Measurements from ENCODE around the gene DNAL4. TPM values are rescaled to one million over a fixed set of nuclear protein-coding genes. Genes with fewer than 3 reads are reported as not detected.
A peak's percentile ranks its signal among the peaks of the same experiment; 100 is the strongest.
"Not testable (repeated sequence)": the region's sequence is repeated elsewhere in the genome, so short reads cannot be mapped to it uniquely, and the experiment has no call there.

The DNAL4 gene
- total RNA-seq, 1 experiment from 2014 or later, result 8.3 TPM

DNA sequence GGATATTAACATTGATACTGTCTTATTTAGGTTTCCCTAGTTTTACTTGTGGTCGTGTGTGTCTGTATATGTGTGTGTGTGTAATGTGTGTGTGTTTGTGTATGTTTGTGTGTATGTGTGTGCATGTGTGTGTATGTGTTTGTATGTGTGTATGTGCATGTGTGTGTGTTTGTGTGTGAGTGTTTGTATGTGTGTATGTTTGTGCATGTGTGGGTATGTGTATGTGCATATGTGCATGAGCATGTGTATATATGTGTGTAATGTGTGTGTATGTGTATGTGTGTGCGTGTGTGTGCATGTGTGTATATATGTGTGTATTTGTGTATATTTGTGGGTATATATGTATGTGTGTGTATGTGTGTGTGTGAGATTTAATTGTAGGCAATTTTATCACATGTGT, 17.3 kb upstream of the DNAL4 start:
- Histone ChIP-seq H3K27ac (ENCODE audit: insufficient read length, low read depth, low read length) (no peak overlapping the region), H2BK5ac (ENCODE audit: insufficient read length, low read length) (no peak overlapping the region), H2BK20ac (ENCODE audit: low read depth, low read length, poor library complexity, severe bottlenecking) (no peak overlapping the region), H4K20me1 (ENCODE audit: control insufficient read depth, insufficient read depth, insufficient read length) (no peaks in the 10 kb centered on the region), H3K14ac (ENCODE audit: insufficient read depth, low read length) (no peak overlapping the region), H2BK12ac (ENCODE audit: insufficient read length, low read depth, low read length) (no peak overlapping the region), H3K4me2 (ENCODE audit: insufficient read depth, insufficient read length, low read length) (no peak overlapping the region), H3K79me1 (ENCODE audit: insufficient read depth, low read depth, low read length, poor library complexity, severe bottlenecking) (no peaks in the 10 kb centered on the region), H3K4me1 (ENCODE audit: insufficient read depth, low read length) (no peaks in the 10 kb centered on the region), H4K91ac (ENCODE audit: insufficient read length, low read depth, low read length) (no peak overlapping the region), H4K8ac (replicated peaks; ENCODE audit: insufficient read length, low read depth, low read length) (no peak overlapping the region), H3K18ac (ENCODE audit: insufficient read length, low read depth, low read length) (no peak overlapping the region), H4K5ac (ENCODE audit: insufficient read length, low read depth, low read length) (no peak overlapping the region), H2BK15ac (ENCODE audit: low read depth, low read length) (no peak overlapping the region), H3K23ac (ENCODE audit: insufficient read length, low read depth, low read length) (no peak overlapping the region), H3T11ph (ENCODE audit: low read length) (no peak overlapping the region), H3K27me3 (ENCODE audit: insufficient read depth, low read length) (no peaks in the 10 kb centered on the region), H3K9me3 (ENCODE audit: control insufficient read depth, low read depth, low read length) (no peaks in the 10 kb centered on the region), H3K56ac (ENCODE audit: insufficient read length, low read depth, low read length) (no peak overlapping the region), H3K9ac (ENCODE audit: extremely low read depth, insufficient read length, low read length) (no peak overlapping the region), H2AK5ac (ENCODE audit: insufficient read length, low read length) (no peak overlapping the region), H3K4ac (ENCODE audit: low read depth, low read length) (no peak overlapping the region), H2AFZ (ENCODE audit: low read length) (no peak overlapping the region), H3K79me2 (ENCODE audit: insufficient read depth, low read length) (no peaks in the 10 kb centered on the region), H3K23me2 (ENCODE audit: insufficient read length, low read depth, low read length, poor library complexity, severe bottlenecking) (no peaks in the 10 kb centered on the region), H2BK120ac (ENCODE audit: low read depth, low read length, poor library complexity, severe bottlenecking) (no peak overlapping the region)
- no peak for DNase-seq
- TF ChIP-seq, protein P1, sequence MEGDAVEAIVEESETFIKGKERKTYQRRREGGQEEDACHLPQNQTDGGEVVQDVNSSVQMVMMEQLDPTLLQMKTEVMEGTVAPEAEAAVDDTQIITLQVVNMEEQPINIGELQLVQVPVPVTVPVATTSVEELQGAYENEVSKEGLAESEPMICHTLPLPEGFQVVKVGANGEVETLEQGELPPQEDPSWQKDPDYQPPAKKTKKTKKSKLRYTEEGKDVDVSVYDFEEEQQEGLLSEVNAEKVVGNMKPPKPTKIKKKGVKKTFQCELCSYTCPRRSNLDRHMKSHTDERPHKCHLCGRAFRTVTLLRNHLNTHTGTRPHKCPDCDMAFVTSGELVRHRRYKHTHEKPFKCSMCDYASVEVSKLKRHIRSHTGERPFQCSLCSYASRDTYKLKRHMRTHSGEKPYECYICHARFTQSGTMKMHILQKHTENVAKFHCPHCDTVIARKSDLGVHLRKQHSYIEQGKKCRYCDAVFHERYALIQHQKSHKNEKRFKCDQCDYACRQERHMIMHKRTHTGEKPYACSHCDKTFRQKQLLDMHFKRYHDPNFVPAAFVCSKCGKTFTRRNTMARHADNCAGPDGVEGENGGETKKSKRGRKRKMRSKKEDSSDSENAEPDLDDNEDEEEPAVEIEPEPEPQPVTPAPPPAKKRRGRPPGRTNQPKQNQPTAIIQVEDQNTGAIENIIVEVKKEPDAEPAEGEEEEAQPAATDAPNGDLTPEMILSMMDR (conservative IDR thresholded peaks at IDR 0.05), result no peak
- Mint-ChIP-seq H3K27ac (no peak overlapping the region), H3K27me3 (ENCODE audit: low read depth) (peaks cover 33% of the 10 kb centered on the region), H3K4me1 (peaks cover 4 to 11% of the 10 kb centered on the region in 2 experiments; a peak in 3 of 4 replicates), H3K9me3 (peaks cover 14 to 19% of the 10 kb centered on the region in 2 experiments), H3K36me3 (ENCODE audit: insufficient read depth in 1 of 3, low read depth in 3 of 3) (no peaks in the 10 kb centered on the region), H3K4me3 (no peak overlapping the region)
- WGBS (ENCODE audit: extremely low coverage, insufficient read length, low lambda C conversion rate), result 100% methylated on average over 1 of the region's 2 CpGs

DNA sequence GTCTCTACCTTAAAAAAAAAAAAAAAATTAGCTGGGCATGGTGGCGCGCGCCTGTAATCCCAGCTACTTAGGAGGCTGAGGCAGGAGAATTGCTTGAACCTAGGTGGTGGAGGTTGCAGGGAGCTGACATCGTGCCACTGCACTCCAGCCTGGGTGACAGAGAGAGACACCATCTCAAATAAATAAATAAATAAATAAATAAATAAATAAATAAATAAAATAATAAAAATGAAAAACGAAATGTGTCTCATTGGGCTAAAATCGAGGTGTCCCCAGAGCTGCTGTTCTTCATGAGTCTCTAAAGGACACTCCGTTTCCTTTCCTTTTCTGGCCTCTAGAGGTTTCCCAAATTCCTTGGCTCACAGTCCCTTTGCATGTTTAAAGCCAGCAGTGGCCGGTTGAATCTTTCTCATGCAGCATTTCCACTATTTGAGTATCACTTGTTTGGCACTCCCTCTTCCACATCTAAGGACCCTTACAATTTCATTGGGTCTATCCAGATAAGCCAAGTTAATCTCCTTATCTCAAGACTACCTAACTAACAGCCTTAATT, 11.2 kb upstream of the DNAL4 start:
- H3T11ph ChIP-seq (ENCODE audit: low read length); H2BK12ac ChIP-seq (ENCODE audit: insufficient read length, low read depth, low read length); H2BK120ac ChIP-seq (ENCODE audit: low read depth, low read length, poor library complexity, severe bottlenecking); H3K79me1 ChIP-seq (ENCODE audit: insufficient read depth, low read depth, low read length, poor library complexity, severe bottlenecking); H4K5ac ChIP-seq (ENCODE audit: insufficient read length, low read depth, low read length); H3K9ac ChIP-seq (ENCODE audit: extremely low read depth, insufficient read length, low read length); H3K56ac ChIP-seq (ENCODE audit: insufficient read length, low read depth, low read length); H3K36me3 Mint-ChIP-seq (ENCODE audit: insufficient read depth in 1 of 3, low read depth in 3 of 3); H3K4ac ChIP-seq (ENCODE audit: low read depth, low read length); H4K8ac ChIP-seq (replicated peaks; ENCODE audit: insufficient read length, low read depth, low read length); H2AFZ ChIP-seq (ENCODE audit: low read length); H3K4me2 ChIP-seq (ENCODE audit: insufficient read depth, insufficient read length, low read length); H2BK20ac ChIP-seq (ENCODE audit: low read depth, low read length, poor library complexity, severe bottlenecking); H3K27ac ChIP-seq (ENCODE audit: insufficient read length, low read depth, low read length); H3K23ac ChIP-seq (ENCODE audit: insufficient read length, low read depth, low read length); H3K4me1 ChIP-seq (ENCODE audit: insufficient read depth, low read length); H3K23me2 ChIP-seq (ENCODE audit: insufficient read length, low read depth, low read length, poor library complexity, severe bottlenecking); H4K20me1 ChIP-seq (ENCODE audit: control insufficient read depth, insufficient read depth, insufficient read length); H3K79me2 ChIP-seq (ENCODE audit: insufficient read depth, low read length); H3K14ac ChIP-seq (ENCODE audit: insufficient read depth, low read length); H2AK5ac ChIP-seq (ENCODE audit: insufficient read length, low read length); H3K27me3 ChIP-seq (ENCODE audit: insufficient read depth, low read length); H2BK5ac ChIP-seq (ENCODE audit: insufficient read length, low read length); H3K18ac ChIP-seq (ENCODE audit: insufficient read length, low read depth, low read length); H3K9me3 ChIP-seq (ENCODE audit: control insufficient read depth, low read depth, low read length); H3K4me3 Mint-ChIP-seq; H4K91ac ChIP-seq (ENCODE audit: insufficient read length, low read depth, low read length); H2BK15ac ChIP-seq (ENCODE audit: low read depth, low read length); DNase-seq: not testable (repeated sequence)
- WGBS (ENCODE audit: extremely low coverage, insufficient read length, low lambda C conversion rate), result no CpG with 5 or more reads among the region's 8 CpGs
- peaks cover 2 to 12% of the 10 kb centered on the region in 2 experiments; a peak in 2 of 4 replicates for H3K4me1 Mint-ChIP-seq
- peaks cover 12 to 21% of the 10 kb centered on the region in 2 experiments for H3K9me3 Mint-ChIP-seq
- peaks cover 31% of the 10 kb centered on the region for H3K27me3 Mint-ChIP-seq (ENCODE audit: low read depth)
- 0 out of 7 replicates have a peak overlapping the region, but pooled peaks of 1 of the 3 experiments have one; percentile 27 for H3K27ac Mint-ChIP-seq
